HEK293T (cell line): Measurements from ENCODE around the gene TBC1D1.

Experiments used
- ARNT ChIP-seq: fragments of 450-650 bp; IDR thresholded peaks from 2 replicates; pipeline ENCODE4 v1.6.1; 2017; ENCODE audit warnings: mild to moderate bottlenecking
- FOXA1 ChIP-seq: fragments of 450-650 bp; IDR thresholded peaks from 2 replicates; pipeline ENCODE4 v1.6.1; 2016; ENCODE audit warnings: mild to moderate bottlenecking
- FOXK2 ChIP-seq: fragments of 450-650 bp; IDR thresholded peaks from 2 replicates; pipeline ENCODE4 v1.6.1; 2016; ENCODE audit warnings: mild to moderate bottlenecking
- L3MBTL2 ChIP-seq: fragments of 450-650 bp; conservative IDR thresholded peaks from 2 replicates; pipeline ENCODE4 v1.6.1; 2016; ENCODE audit warnings: mild to moderate bottlenecking
- TARDBP ChIP-seq: fragments of 450-650 bp; IDR thresholded peaks from 2 replicates; pipeline ENCODE4 v1.6.1; 2016

DNA sequence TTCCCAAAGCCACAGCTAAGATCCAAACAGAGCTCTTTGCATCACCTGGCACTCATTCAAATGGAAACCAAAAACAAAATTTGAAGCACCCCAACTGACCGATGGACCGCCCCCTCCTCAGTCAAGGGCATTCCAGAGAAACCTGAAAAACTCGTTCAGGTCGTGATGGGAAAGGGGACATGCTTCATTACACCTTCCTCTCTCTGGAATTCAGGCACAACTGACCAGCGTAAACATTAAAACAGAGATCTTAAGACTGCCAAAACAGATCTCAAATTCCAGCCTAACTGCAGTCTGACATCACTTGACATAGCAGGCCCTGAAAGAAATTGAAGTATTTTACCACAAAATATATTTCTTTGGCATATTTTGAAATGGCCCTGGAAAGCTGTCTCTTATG, 97.8 kb downstream of the TBC1D1 start:
- no peak for TF ChIP-seq L3MBTL2
- no peak for TF ChIP-seq ARNT
- no peak for TF ChIP-seq FOXK2
- no peak for TF ChIP-seq TARDBP
- TF ChIP-seq FOXA1, result no peak
